Right lobe of liver (tissue), 6 donors: ENCODE measurements around the gene TMEM238. TPM values are rescaled to one million over a fixed set of nuclear protein-coding genes. Genes with fewer than 3 reads are reported as not detected.
A peak's percentile ranks its signal among the peaks of the same experiment; 100 is the strongest.

Experiments used
- ATAC-seq, 4 donors: fragments of 200-7000 bp; cut with Tn5 transposase; one replicate each; pipeline ENCODE4 v1.9.1; 2020; ENCODE audit warnings: mild to moderate bottlenecking in 4 of 4, moderate library complexity in 4 of 4
- DNase-seq, 3 donors: peaks; one replicate each; pipeline ENCODE4 v3.0.0-alpha.2; 2020
- H3K27ac ChIP-seq, 3 donors: fragments of 200-600 bp; one replicate each; pipeline ENCODE4 v1.8.0; 2022
- H3K27me3 ChIP-seq, 2 donors: fragments of 200-600 bp; one replicate each; pipeline ENCODE4 v1.8.0; 2022
- H3K36me3 ChIP-seq, 4 donors: fragments of 200-600 bp; sonication (generic) in 1 of 4; one replicate each; pipeline versions ENCODE4 v1.5.1 to v1.8.0; 2017 to 2022; ENCODE audit warnings: control low read depth in 1 of 4
- H3K4me1 ChIP-seq, 4 donors: fragments of 200-600 bp; sonication (generic) in 1 of 4; one replicate each; pipeline versions ENCODE4 v1.5.1 to v1.8.0; 2017 to 2022; ENCODE audit warnings: control low read depth in 1 of 4
- H3K4me3 ChIP-seq, 3 donors: fragments of 200-600 bp; one replicate each; pipeline ENCODE4 v1.8.0; 2022
- H3K9me3 ChIP-seq, 4 donors: fragments of 200-600 bp; sonication (generic) in 1 of 4; one replicate each; pipeline versions ENCODE4 v1.5.1 to v1.8.0; 2017 to 2022; ENCODE audit warnings: control low read depth in 1 of 4
- CTCF ChIP-seq, 4 donors: fragments of 200-600 bp in 3 of 4; fragments of 450-650 bp in 1 of 4; IDR thresholded peaks; one replicate each; pipeline versions ENCODE4 v1.5.1 to v1.8.0; 2016 to 2022; ENCODE audit warnings: antibody characterized with exemption in 4 of 4, mild to moderate bottlenecking in 2 of 4
- POLR2A ChIP-seq: fragments of 450-650 bp; IDR thresholded peaks from one replicate; pipeline ENCODE4 v1.6.1; 2017; ENCODE audit warnings: antibody characterized with exemption, mild to moderate bottlenecking
- WGBS: methylation state at CpG from one replicate; pipeline ENCODE4 v1.1.6; 2018; ENCODE audit warnings: low coverage, low lambda C conversion rate; ENCODE audit not compliant: insufficient coverage; ENCODE audit errors: missing lambda C conversion rate; 5-methylcytosine and 5-hydroxymethylcytosine counted together
- intact Hi-C, 2 donors: fragments of 100-400 bp; cut with DNase I; formaldehyde crosslinking; loops; one replicate each; pipeline versions ENCODE4 v1.11.2 to v1.14.1; 2022
- total RNA-seq, 6 experiments: library from RNA; depleted of rRNA in 2 of 6; stranded (reverse); fragments of >200 nt in 2 of 6; fragmentation: NEBNext Ultra II Directional in 3 of 6; extraction: Animal tissue kit (Norgen Biotek cat#: 25700) in 3 of 6; gene quantifications; one replicate each; pipeline versions ENCODE4 v1.1.0 to v1.2.4, GENCODE V29; 2016 to 2023
- donor health status: DM: no; HTN: yes; CAD: no.
- donor health status: DM: no; HTN: no; CAD: no.
- donor health status: DM: no; HTN: no; CAD: no.
- donor health status: DM: no; HTN: yes; CAD: no.
- donor health status: DM: no; HTN: yes; CAD: no.

The TMEM238 gene
- total RNA-seq, 6 experiments from 2014 or later, result 10.8 to 19.7 (median 14.8) TPM

- intact Hi-C loops, result no loop called here
- Histone ChIP-seq H3K4me3 (peak within 1 kb of the TSS; percentile 1 to 36 (median 4)), H3K4me1 (peaks cover 0 to 6% (median 0%) of the 10 kb centered on the region in 4 donors), H3K9me3 (no peaks in the 10 kb centered on the region), H3K27ac (no peak within 1 kb of the TSS), H3K36me3 (no peaks in the 10 kb centered on the region), H3K27me3 (peaks cover 0 to 11% of the 10 kb centered on the region in 2 donors)
- no peak for ATAC-seq
- WGBS, result 0% methylated on average over 2 of the region's 43 CpGs
- TF ChIP-seq POLR2A, result no peak
- TF ChIP-seq CTCF (IDR thresholded peaks at IDR 0.05), result no peak
- peak in 1 of 3 donors; percentile 21 for DNase-seq
Observed at GRCh38 chr19:55354698-55355212, 29.3 kb downstream of the TMEM238 start, which contains the start of gene COX6B2. Gene COX6B2 (minus strand): TSS chr19:55354719. CDS start chr19:55354521, 198 bp downstream.

- WGBS, result 5% methylated on average over 17 of the region's 72 CpGs
- Histone ChIP-seq H3K27ac (no peak overlapping the region), H3K36me3 (no peaks in the 10 kb centered on the region), H3K27me3 (peaks cover 0 to 11% of the 10 kb centered on the region in 2 donors), H3K9me3 (no peaks in the 10 kb centered on the region), H3K4me3 (peak overlapping the region; percentile 1 to 36 (median 4)), H3K4me1 (peaks cover 0 to 6% (median 0%) of the 10 kb centered on the region in 4 donors)
- intact Hi-C loops, result no loop called here
- DNase-seq (peak in 2 of 3 donors; percentile 67 to 76), ATAC-seq (peak; percentile 73 to 91 (median 87))
- TF ChIP-seq POLR2A (no peak), CTCF (IDR thresholded peaks at IDR 0.05) (no peak)
Observed at GRCh38 chr19:55353803-55354697, 30.0 kb downstream of the TMEM238 start.

- peaks cover 0 to 6% (median 0%) of the 10 kb centered on the region in 4 donors for H3K4me1 ChIP-seq
- peak overlapping the region; percentile 1 to 36 (median 4) for H3K4me3 ChIP-seq
- H3K36me3 ChIP-seq, result no peaks in the 10 kb centered on the region
- H3K27me3 ChIP-seq, result peaks cover 0 to 11% of the 10 kb centered on the region in 2 donors
- intact Hi-C loops, result no loop called here
- no peak overlapping the region for H3K27ac ChIP-seq
- no peak for ATAC-seq
- H3K9me3 ChIP-seq, result no peaks in the 10 kb centered on the region
- 3% methylated on average over 17 of the region's 24 CpGs for WGBS
- TF ChIP-seq POLR2A, result no peak
- TF ChIP-seq CTCF (IDR thresholded peaks at IDR 0.05), result no peak
- DNase-seq, result no peak
Observed at GRCh38 chr19:55353356-55353802, 30.7 kb downstream of the TMEM238 start.

GRCh38 chr19:55352549-55353145, 31.4 kb downstream of the TMEM238 start:
- ATAC-seq (no peak), DNase-seq (no peak)
- no peaks in the 10 kb centered on the region for H3K36me3 ChIP-seq
- intact Hi-C loops, result no loop called here
- 68% methylated on average over 18 of the region's 25 CpGs for WGBS
- TF ChIP-seq POLR2A (no peak), CTCF (IDR thresholded peaks at IDR 0.05) (no peak)
- H3K4me3 ChIP-seq, result no peak overlapping the region
- peaks cover 0 to 11% of the 10 kb centered on the region in 2 donors for H3K27me3 ChIP-seq
- H3K9me3 ChIP-seq, result no peaks in the 10 kb centered on the region
- H3K4me1 ChIP-seq, result peaks cover 0 to 6% (median 0%) of the 10 kb centered on the region in 4 donors
- no peak overlapping the region for H3K27ac ChIP-seq
